Right lobe of liver (tissue), 4 donors: ENCODE data around the gene TIMP3.

Experiments
- POLR2A ChIP-seq: fragments of 450-650 bp; IDR thresholded peaks from one replicate; pipeline ENCODE4 v1.6.1; 2017; ENCODE audit warnings: antibody characterized with exemption, mild to moderate bottlenecking
- TF ChIP-seq, protein P1 (sequence below), 4 donors: fragments of 200-600 bp in 3 of 4; fragments of 450-650 bp in 1 of 4; IDR thresholded peaks; one replicate each; pipeline versions ENCODE4 v1.5.1 to v1.8.0; 2016 to 2022; ENCODE audit warnings: antibody characterized with exemption in 4 of 4, mild to moderate bottlenecking in 2 of 4
- donor health status: DM: no; HTN: no; CAD: no.
- donor health status: DM: no; HTN: no; CAD: no.
- donor health status: DM: no; HTN: yes; CAD: no.

DNA sequence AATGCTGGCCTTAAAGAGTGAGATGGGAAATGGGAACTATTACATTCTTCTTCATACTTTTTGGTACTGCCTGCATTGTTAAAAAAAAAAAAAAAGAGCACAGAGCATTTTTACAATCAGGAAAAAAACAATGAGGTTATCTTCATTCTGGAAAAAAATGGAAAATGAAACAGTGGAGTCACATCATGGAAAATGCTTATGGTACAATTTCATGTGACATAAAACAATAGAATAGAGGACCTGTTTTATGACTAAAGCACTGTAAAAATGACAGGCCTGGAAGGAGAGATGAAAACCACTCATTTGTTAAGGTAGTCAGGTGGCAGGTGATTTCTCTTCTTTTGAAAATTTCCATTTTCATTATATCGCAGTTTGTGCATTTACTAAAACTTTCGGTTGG, 75.0 kb downstream of the TIMP3 start:
- TF ChIP-seq, protein P1, sequence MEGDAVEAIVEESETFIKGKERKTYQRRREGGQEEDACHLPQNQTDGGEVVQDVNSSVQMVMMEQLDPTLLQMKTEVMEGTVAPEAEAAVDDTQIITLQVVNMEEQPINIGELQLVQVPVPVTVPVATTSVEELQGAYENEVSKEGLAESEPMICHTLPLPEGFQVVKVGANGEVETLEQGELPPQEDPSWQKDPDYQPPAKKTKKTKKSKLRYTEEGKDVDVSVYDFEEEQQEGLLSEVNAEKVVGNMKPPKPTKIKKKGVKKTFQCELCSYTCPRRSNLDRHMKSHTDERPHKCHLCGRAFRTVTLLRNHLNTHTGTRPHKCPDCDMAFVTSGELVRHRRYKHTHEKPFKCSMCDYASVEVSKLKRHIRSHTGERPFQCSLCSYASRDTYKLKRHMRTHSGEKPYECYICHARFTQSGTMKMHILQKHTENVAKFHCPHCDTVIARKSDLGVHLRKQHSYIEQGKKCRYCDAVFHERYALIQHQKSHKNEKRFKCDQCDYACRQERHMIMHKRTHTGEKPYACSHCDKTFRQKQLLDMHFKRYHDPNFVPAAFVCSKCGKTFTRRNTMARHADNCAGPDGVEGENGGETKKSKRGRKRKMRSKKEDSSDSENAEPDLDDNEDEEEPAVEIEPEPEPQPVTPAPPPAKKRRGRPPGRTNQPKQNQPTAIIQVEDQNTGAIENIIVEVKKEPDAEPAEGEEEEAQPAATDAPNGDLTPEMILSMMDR (IDR thresholded peaks at IDR 0.05) = no peak
- TF ChIP-seq POLR2A = no peak
